Subcutaneous abdominal adipose tissue (tissue), 5 donors: ENCODE measurements around the gene CDH22.

ENCODE experiments used
- H3K27ac ChIP-seq: one replicate; pipeline ENCODE4 v1.7.0; 2013; ENCODE audit warnings: low read depth, mild to moderate bottlenecking, inconsistent platforms, low read length, moderate library complexity
- H3K27me3 ChIP-seq, 5 donors: one replicate each; pipeline ENCODE4 v1.7.0; 2013; ENCODE audit warnings: low read length in 5 of 5, inconsistent platforms in 1 of 5; ENCODE audit not compliant: control insufficient read depth in 5 of 5, insufficient read depth in 4 of 5
- H3K36me3 ChIP-seq, 5 donors: one replicate each; pipeline ENCODE4 v1.7.0; 2013; ENCODE audit warnings: low read length in 5 of 5; ENCODE audit not compliant: control insufficient read depth in 5 of 5, insufficient read depth in 5 of 5
- H3K4me1 ChIP-seq, 5 donors: one replicate each; pipeline ENCODE4 v1.7.0; 2013; ENCODE audit warnings: low read length in 5 of 5, mild to moderate bottlenecking in 3 of 5, moderate library complexity in 1 of 5; ENCODE audit not compliant: control insufficient read depth in 5 of 5, insufficient read depth in 5 of 5
- H3K4me3 ChIP-seq, 5 donors: one replicate each; pipeline ENCODE4 v1.7.0; 2013; ENCODE audit warnings: low read length in 5 of 5, low read depth in 1 of 5
- H3K9ac ChIP-seq, 5 donors: one replicate each; pipeline ENCODE4 v1.7.0; 2013; ENCODE audit warnings: low read length in 5 of 5, mild to moderate bottlenecking in 4 of 5, moderate library complexity in 3 of 5
- H3K9me3 ChIP-seq, 5 donors: one replicate each; pipeline ENCODE4 v1.7.0; 2013; ENCODE audit warnings: low read length in 5 of 5; ENCODE audit not compliant: control insufficient read depth in 5 of 5
- donor health status: healthy.
- donor health status: healthy.
- donor health status: healthy.
- donor health status: healthy.
- donor health status: healthy.

CDH22 gene

DNA sequence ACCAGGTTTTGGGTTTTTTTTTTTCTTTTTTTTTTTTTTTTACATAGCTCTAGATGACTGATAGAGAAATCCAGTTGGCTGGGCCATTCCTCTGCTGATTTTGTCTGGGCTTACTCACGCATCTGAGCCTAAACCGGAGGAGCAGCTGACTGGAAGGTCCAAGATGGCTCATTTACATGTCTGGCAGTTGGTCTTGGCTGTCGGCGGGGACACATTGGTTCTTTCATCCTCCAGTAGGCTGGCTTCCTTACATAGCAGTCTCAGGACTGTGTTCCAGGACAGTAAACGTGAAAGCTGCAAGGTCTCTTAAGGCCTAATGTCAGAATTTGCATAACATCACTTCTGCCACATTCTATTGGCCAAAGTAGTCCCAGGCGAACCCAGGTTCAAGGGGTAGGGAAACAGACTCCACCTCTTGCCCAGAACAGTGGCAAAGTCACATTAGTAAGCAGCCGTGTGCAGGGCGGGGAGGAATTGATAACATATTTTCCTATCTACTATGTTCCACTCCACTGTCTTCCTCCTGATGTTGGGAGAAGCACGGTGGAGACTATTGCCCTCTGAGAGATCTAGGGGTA lies 87.0 kb downstream of the CDH22 start:
- H3K36me3 ChIP-seq = no peaks in the 10 kb centered on the region
- peaks cover 0 to 3% (median 0%) of the 10 kb centered on the region in 5 donors for H3K4me1 ChIP-seq
- H3K4me3 ChIP-seq = no peak overlapping the region
- no peak overlapping the region for H3K27ac ChIP-seq
- H3K27me3 ChIP-seq = peaks cover 5 to 19% (median 14%) of the 10 kb centered on the region in 5 donors
- no peak overlapping the region for H3K9ac ChIP-seq
- H3K9me3 ChIP-seq = no peaks in the 10 kb centered on the region

DNA sequence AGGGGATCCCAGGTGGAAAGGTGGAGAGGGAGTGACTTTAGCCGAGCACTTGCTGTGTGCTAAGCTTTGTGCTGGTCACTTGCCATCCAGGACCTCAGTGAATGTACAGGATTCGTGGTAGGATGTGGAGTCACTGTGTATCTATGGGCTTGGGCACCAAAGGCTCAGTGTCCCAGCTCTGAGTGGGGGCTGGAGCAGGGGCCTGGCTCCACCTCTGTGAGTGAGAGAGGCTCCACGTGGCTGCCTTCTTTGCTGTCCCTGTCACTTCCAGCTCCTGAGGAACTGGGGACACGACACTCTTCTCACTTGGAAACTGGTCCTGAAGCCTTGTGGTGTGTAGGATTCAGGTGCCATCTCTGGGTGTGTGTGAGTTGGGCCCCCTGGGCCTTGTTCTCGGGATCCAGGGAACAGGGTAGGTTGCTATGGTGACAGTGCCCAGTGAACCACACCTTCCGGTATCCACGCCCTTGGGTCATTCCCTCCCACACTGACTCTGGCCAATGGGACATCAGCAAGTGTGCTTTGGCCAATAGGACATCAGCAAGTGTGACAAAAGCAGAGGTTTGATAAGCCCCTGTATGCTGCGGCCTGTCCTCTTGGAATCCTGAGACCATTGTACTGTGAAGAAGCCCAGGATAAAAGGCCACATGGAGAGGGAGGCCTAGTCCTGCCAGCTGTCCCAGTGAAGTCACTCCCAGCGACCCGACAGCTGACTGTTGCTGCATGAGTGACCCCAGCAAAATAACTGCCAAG lies 87.7 kb downstream of the CDH22 start:
- Histone ChIP-seq H3K4me3 (no peak overlapping the region), H3K27me3 (peaks cover 11 to 23% (median 19%) of the 10 kb centered on the region in 5 donors), H3K4me1 (peaks cover 0 to 6% (median 0%) of the 10 kb centered on the region in 5 donors), H3K36me3 (no peaks in the 10 kb centered on the region), H3K27ac (no peak overlapping the region), H3K9ac (no peak overlapping the region), H3K9me3 (no peaks in the 10 kb centered on the region)

DNA sequence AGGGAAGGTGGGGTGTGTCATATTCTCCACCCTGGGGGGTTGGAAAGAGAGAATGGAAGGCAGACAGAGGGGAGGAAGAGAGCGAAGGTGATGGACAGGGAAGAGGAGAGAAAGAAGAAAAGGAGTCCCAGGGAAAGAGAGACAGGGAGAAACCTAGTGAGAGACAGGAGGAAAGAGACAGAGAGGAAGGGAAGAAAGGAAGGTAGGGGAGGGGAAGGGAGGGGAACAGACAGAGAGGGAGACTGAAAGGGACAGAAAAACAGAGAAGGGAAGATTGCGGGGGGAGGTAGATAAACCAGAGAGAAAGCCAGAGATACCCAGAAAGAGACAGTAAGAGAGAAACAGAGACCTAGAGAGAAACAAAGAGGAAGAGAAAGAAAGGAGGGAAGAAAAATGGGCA lies 88.4 kb downstream of the CDH22 start:
- H3K36me3 ChIP-seq = no peaks in the 10 kb centered on the region
- no peak overlapping the region for H3K27ac ChIP-seq
- peaks cover 0 to 6% (median 0%) of the 10 kb centered on the region in 5 donors for H3K4me1 ChIP-seq
- no peak overlapping the region for H3K9ac ChIP-seq
- peaks cover 11 to 23% (median 19%) of the 10 kb centered on the region in 5 donors for H3K27me3 ChIP-seq
- no peaks in the 10 kb centered on the region for H3K9me3 ChIP-seq
- no peak overlapping the region for H3K4me3 ChIP-seq

DNA sequence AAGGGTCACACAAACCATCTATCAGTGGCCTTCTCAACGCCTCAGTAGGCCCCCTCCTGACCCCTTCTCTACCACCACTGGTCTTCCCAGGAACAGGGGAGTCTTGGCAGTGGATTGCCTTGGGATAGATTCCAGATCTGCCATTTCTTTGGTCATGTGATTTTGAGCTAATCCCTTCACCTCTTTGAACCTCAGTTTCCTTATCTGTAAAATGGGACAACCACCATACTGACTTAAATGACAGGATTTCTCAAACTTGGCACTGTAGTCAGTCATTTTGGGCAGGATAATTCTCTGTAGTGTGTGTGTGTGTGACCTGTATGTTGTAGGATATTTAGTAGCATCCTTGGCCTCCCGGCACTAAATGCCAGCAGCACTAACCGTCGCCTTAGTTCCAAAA lies 89.1 kb downstream of the CDH22 start:
- Histone ChIP-seq H3K4me1 (peaks cover 0 to 6% (median 3%) of the 10 kb centered on the region in 5 donors), H3K9me3 (no peaks in the 10 kb centered on the region), H3K9ac (no peak overlapping the region), H3K36me3 (no peaks in the 10 kb centered on the region), H3K4me3 (no peak overlapping the region), H3K27me3 (peaks cover 11 to 17% (median 14%) of the 10 kb centered on the region in 5 donors), H3K27ac (no peak overlapping the region)

DNA sequence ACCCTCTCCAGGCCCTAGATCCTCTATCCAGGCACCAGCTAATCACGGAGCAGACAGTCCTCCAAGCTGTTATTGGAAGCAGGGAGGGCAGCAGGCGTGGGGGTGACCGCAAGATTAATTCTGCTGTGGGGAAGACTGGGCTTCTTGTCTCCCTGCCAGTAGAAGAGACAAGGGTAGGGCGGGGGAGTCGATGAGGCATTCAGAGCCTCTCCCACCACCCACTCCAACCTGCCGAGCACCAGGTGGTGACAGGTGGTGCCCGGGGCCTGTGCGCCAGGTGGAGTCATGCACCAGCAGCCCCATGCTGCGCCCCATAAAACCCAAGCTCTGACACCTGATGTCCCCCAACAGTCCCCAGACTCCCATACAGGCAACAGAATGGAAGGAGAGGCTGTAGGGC lies 89.6 kb downstream of the CDH22 start:
- H3K9me3 ChIP-seq = no peaks in the 10 kb centered on the region
- H3K4me3 ChIP-seq = no peak overlapping the region
- peaks cover 0 to 9% (median 4%) of the 10 kb centered on the region in 5 donors for H3K4me1 ChIP-seq
- H3K36me3 ChIP-seq = no peaks in the 10 kb centered on the region
- peaks cover 11 to 19% (median 13%) of the 10 kb centered on the region in 5 donors for H3K27me3 ChIP-seq
- H3K27ac ChIP-seq = no peak overlapping the region
- H3K9ac ChIP-seq = no peak overlapping the region

DNA sequence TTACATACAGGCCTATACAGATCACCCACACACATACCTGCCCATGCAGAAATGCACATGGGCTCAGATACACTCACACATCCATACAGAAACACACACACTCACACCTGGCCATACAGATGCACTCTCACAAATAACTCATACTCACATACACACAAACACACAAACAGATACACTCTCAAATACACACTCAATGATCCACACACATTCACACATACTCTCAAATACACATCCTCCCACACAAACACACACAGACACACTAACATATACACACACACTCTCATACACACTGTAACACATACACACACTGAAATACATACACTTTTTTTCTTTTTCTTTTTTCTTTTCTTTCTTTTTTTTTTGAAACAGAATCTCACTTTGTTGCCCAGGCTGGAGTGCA lies 90.7 kb downstream of the CDH22 start:
- no peak overlapping the region for H3K4me3 ChIP-seq
- no peak overlapping the region for H3K9ac ChIP-seq
- peaks cover 12 to 25% (median 15%) of the 10 kb centered on the region in 5 donors for H3K27me3 ChIP-seq
- H3K27ac ChIP-seq = no peak overlapping the region
- H3K4me1 ChIP-seq = peaks cover 0 to 9% (median 4%) of the 10 kb centered on the region in 5 donors
- H3K9me3 ChIP-seq = no peaks in the 10 kb centered on the region
- H3K36me3 ChIP-seq = no peaks in the 10 kb centered on the region

DNA sequence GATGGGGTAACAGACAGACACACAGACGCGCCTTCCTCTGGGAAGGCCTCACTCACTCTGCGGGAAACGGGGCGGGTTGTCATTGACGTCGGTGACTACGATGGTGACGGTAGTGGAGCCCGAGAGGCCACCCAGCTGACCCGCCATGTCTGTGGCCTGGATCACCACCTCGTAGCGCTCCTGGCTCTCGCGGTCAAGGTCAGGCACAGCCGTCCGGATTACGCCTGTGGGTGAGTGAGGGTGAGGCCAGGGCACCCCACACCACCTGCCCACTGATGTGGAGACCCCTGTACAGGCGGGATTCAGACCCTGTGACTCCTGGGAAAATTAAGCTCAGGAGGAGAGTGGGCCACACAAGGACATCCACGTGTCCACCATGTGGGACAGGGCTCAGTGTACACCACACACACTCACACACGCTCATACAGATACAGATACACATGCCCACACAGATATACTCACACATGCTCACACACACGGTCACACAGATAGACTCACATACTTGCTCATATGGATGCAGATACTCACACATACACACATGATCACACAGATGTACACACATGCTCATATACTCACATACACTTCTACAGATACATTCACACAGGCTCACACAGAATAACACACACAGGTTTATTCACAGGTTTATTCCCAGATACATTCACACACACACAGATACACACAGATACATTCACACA lies 91.4 kb downstream of the CDH22 start:
- no peak overlapping the region for H3K27ac ChIP-seq
- H3K27me3 ChIP-seq = peaks cover 12 to 26% (median 16%) of the 10 kb centered on the region in 5 donors
- H3K9ac ChIP-seq = no peak overlapping the region
- H3K9me3 ChIP-seq = no peaks in the 10 kb centered on the region
- H3K4me1 ChIP-seq = peaks cover 0 to 9% (median 4%) of the 10 kb centered on the region in 5 donors
- H3K36me3 ChIP-seq = no peaks in the 10 kb centered on the region
- no peak overlapping the region for H3K4me3 ChIP-seq

DNA sequence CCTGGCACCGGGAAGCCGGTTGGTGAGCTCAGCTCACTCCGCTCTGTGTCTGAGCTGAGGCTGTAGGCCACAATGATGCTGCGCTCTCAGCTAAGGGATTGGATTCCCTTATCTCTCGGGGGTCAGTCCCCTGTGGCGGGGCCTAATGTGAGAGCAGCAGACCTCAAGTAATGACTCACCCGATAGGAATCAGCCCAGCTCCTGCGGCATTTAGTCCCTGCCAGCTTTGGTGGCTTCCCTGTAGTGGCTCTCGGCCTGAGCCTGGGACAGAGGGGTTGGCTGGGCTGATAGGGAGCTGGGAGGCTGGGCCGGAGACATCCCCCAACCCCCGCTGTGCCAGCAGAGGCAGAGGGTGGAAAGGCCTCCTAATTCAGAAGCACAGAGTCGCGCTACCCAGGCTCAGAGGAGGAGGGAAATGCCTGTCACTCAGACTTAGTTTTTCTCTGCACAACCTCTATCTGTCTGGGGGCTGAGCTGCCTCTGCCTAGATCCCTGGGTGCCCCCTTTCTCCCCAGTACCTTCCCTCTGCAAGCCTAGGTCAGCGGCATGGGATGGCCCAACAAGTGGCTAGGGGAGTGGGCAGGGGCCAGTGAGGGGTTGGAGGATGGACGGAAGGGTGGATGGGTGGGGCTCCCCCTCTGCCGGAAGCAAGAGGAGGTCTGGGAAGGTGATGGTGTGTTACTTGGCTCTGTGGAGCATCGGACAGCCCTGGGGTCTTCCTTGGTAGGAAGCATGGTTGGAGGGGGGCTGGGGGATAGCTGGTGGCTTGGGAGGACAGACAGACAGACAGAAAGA lies 92.2 kb downstream of the CDH22 start:
- Histone ChIP-seq H3K4me3 (no peak overlapping the region), H3K9me3 (no peaks in the 10 kb centered on the region), H3K27me3 (peaks cover 12 to 31% (median 18%) of the 10 kb centered on the region in 5 donors), H3K27ac (no peak overlapping the region), H3K4me1 (peaks cover 0 to 9% (median 4%) of the 10 kb centered on the region in 5 donors), H3K36me3 (no peaks in the 10 kb centered on the region), H3K9ac (no peak overlapping the region)

DNA sequence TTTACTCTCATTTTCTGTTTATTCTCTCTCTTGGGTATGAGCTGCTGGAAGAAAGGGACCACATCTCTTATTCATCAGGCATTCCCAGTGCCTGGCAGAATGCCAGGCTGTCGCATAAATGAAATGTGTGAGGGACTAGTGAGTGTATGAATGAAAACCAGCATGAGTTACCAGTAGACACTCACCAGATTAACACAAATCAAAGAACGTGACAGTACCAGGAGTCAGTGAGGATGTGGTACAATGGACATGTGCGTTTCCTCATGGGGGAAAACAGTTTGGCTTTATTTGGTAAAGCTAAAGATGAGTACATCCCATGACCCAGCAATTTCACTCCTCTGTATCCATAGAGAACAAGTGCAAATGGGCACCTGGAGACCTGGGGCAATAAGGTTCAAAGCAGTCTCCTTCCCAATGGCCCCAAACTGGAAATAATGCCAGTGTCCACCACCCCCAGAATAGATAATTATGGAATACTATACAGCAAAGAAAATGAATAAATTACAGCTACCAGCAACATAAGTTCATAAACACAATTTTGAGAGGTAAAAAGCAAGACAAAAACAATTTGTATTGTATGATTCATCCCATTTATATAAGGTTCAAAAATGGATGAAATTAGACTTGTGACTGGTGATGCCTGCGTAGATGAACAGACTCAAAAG lies 93.3 kb downstream of the CDH22 start:
- H3K27ac ChIP-seq = peak overlapping the region; percentile 11

More for the DNA sequence above, 93.3 kb downstream of the CDH22 start:
- Histone ChIP-seq H3K36me3 (no peaks in the 10 kb centered on the region), H3K9me3 (no peaks in the 10 kb centered on the region), H3K9ac (no peak overlapping the region), H3K4me1 (peaks cover 0 to 9% (median 4%) of the 10 kb centered on the region in 5 donors), H3K27me3 (peaks cover 16 to 40% (median 27%) of the 10 kb centered on the region in 5 donors), H3K4me3 (no peak overlapping the region)
